K562 (cell line): ENCODE data around the gene CAMK2A. TPM values are rescaled to one million over a fixed set of nuclear protein-coding genes. Genes with fewer than 3 reads are reported as not detected.

Experiments
- ATAC-seq: fragments of 200-7000 bp; cut with Tn5 transposase; 3 replicates; pipeline ENCODE4 v1.9.1; 2020; ENCODE audit warnings: moderate library complexity
- BruUV-seq: library from RNA; stranded (reverse); fragments of 400-500 nt; replicated peaks from 2 replicates; lab custom pipeline; 2021; lab: Mats Ljungman, UMichigan
- CTCF ChIA-PET: fragments of 300-600 bp; formaldehyde crosslinking; extraction: SDS; loops from one replicate; lab custom pipeline; 2021; ENCODE audit warnings: low intra/inter-chr PET ratio; lab: Yijun Ruan, JAX
- POLR2A ChIA-PET: fragments of 300-600, 350-650 bp; sonication (Branson Sonifier 250); formaldehyde crosslinking; extraction: SDS; loops from one replicate; lab custom pipeline; 2021; ENCODE audit warnings: antibody characterized with exemption, inconsistent platforms; lab: Yijun Ruan, JAX
- DNase-seq, 4 experiments: peaks; one replicate each; pipeline versions ENCODE4 v3.0.0 to v3.0.0-alpha.2; 2011 to 2018; ENCODE audit warnings: low spot score in 3 of 4, mixed read lengths in 3 of 4; ENCODE audit errors: extremely low read depth in 1 of 4
- FAIRE-seq: peaks from 2 replicates; lab custom pipeline; 2011; peaks lifted over from hg19 to GRCh38; lab: Jason Lieb, UNC
- H2AFZ ChIP-seq: 2 replicates; pipeline ENCODE4 v1.6.0; 2011; ENCODE audit warnings: low read depth, low read length, control low read depth, inconsistent platforms
- H3K27ac ChIP-seq: fragments of 200-600 bp; 3 replicates; pipeline ENCODE4 v1.8.0; 2011; ENCODE audit warnings: low read depth, mild to moderate bottlenecking, control low read depth, inconsistent platforms, low read length, moderate library complexity, mixed read lengths; ENCODE audit errors: extremely low read depth
- H3K27me3 ChIP-seq, 2 experiments: fragments of 300-600 bp in 1 of 2; 2 replicates in 1 of 2; 3 replicates in 1 of 2; pipeline versions ENCODE4 v1.6.0 to v1.8.0; 2011; ENCODE audit warnings: inconsistent platforms in 2 of 2, low read length in 2 of 2, mild to moderate bottlenecking in 1 of 2, mixed read lengths in 1 of 2, moderate library complexity in 1 of 2; ENCODE audit not compliant: control insufficient read depth in 2 of 2, insufficient read depth in 2 of 2
- H3K36me3 ChIP-seq: fragments of 300-600 bp; 3 replicates; pipeline ENCODE4 v1.8.0; 2011; ENCODE audit warnings: mild to moderate bottlenecking, low read length, inconsistent platforms; ENCODE audit not compliant: control insufficient read depth, insufficient read depth
- H3K4me1 ChIP-seq, 2 experiments: fragments of 200-600 bp in 1 of 2; replicated peaks in 1 of 2; 2 replicates in 1 of 2; 3 replicates in 1 of 2; pipeline versions ENCODE4 v1.5.1 to v1.8.0; 2011; ENCODE audit warnings: inconsistent platforms in 2 of 2, low read length in 2 of 2, mild to moderate bottlenecking in 1 of 2, mixed read lengths in 1 of 2, moderate library complexity in 1 of 2; ENCODE audit not compliant: control insufficient read depth in 2 of 2, insufficient read depth in 2 of 2
- H3K4me2 ChIP-seq: 2 replicates; pipeline ENCODE4 v1.6.1; 2011; ENCODE audit warnings: low read length, control low read depth, inconsistent platforms, mixed read lengths; ENCODE audit not compliant: insufficient read depth
- H3K4me3 ChIP-seq: fragments of 200-600 bp; sonication (generic), shearing (Covaris generic); 2 replicates; pipeline ENCODE4 v1.5.1; 2016; ENCODE audit warnings: control low read depth, inconsistent platforms
- H3K79me2 ChIP-seq: fragments of 200-600 bp; 3 replicates; pipeline ENCODE4 v1.8.0; 2011; ENCODE audit warnings: low read length, inconsistent platforms; ENCODE audit not compliant: control insufficient read depth, insufficient read depth
- H3K9ac ChIP-seq, 2 experiments: 2 replicates each; pipeline versions ENCODE4 v1.6.0 to v1.6.1; 2011; ENCODE audit warnings: low read depth in 2 of 2, low read length in 2 of 2, control low read depth in 1 of 2, inconsistent platforms in 1 of 2, mild to moderate bottlenecking in 1 of 2, mixed read lengths in 1 of 2; ENCODE audit not compliant: insufficient read depth in 1 of 2
- H3K9me1 ChIP-seq: one replicate; pipeline ENCODE4 v1.6.0; 2011; ENCODE audit warnings: inconsistent platforms, mild to moderate bottlenecking, low read length, moderate library complexity; ENCODE audit not compliant: control insufficient read depth, insufficient read depth
- H3K9me3 ChIP-seq: replicated peaks from 2 replicates; pipeline ENCODE4 v1.5.1; 2011; ENCODE audit warnings: low read depth, low read length, inconsistent platforms; ENCODE audit not compliant: control insufficient read depth, insufficient read depth
- H4K20me1 ChIP-seq: replicated peaks from 2 replicates; pipeline ENCODE4 v1.6.1; 2011; ENCODE audit warnings: low read length, inconsistent platforms, mixed read lengths; ENCODE audit not compliant: control insufficient read depth, insufficient read depth
- RFX1 ChIP-seq: fragments of 450-650 bp; IDR thresholded peaks from 2 replicates; pipeline ENCODE4 v1.6.1; 2016; ENCODE audit warnings: mild to moderate bottlenecking, moderate library complexity
- ZNF668 ChIP-seq: fragments of 250-450 bp; sonication (Bioruptor Pico); IDR thresholded peaks from 2 replicates; pipeline ENCODE4 v1.8.0; 2022; ENCODE audit warnings: mild to moderate bottlenecking, inconsistent platforms
- WGBS: fragments of 100-300 bp; shearing (Covaris generic); methylation state at CpG from one replicate; pipeline ENCODE4 v1.1.6; 2016; ENCODE audit warnings: low coverage, mixed read lengths; ENCODE audit not compliant: insufficient coverage; ENCODE audit errors: missing lambda C conversion rate; 5-methylcytosine and 5-hydroxymethylcytosine counted together
- in situ Hi-C: fragments of 300-500 bp; cut with MboI; formaldehyde crosslinking; loops from 4 replicates; pipeline ENCODE4 v1.15.0; 2018; ENCODE audit warnings: inconsistent platforms, mixed read lengths
- intact Hi-C: fragments of 100-400 bp; cut with micrococcal nuclease; formaldehyde crosslinking; loops from 2 replicates; pipeline ENCODE4 v1.14.2; 2022
- polyA plus RNA-seq, 8 experiments: library from polyadenylated mRNA; depleted of rRNA in 4 of 8; stranded (reverse) in 5 of 8; unstranded in 3 of 8; fragments of >200 nt; fragmentation: Nextera tagmentation in 2 of 8; fragmentation: Illumina TruSeq in 1 of 8; extraction: Ambion mirVana in 2 of 8; extraction: Trizol in 1 of 8; gene quantifications; 2 replicates each; pipeline versions ENCODE4 v1.2.1 to v1.2.3, GENCODE V29; 2011 to 2014; ENCODE audit warnings: inconsistent platforms in 1 of 8, missing spikeins in 1 of 8
- total RNA-seq, 7 experiments: library from RNA; depleted of rRNA in 6 of 7; stranded (reverse); fragments of >200 nt in 6 of 7; fragmentation: Illumina TruSeq in 2 of 7; extraction: Trizol in 2 of 7; gene quantifications; 2 replicates each; pipeline versions ENCODE4 v1.2.1 to v1.2.3, GENCODE V29; 2011 to 2021; ENCODE audit warnings: low replicate concordance in 1 of 7
- TF ChIP-seq, protein P1 (sequence below), 2 experiments: IDR thresholded peaks in 1 of 2; conservative IDR thresholded peaks in 1 of 2; 2 replicates each; pipeline ENCODE4 v1.6.1; 2016; ENCODE audit warnings: low read depth in 2 of 2, mild to moderate bottlenecking in 1 of 2, missing compliant biosample characterization in 1 of 2, missing genetic modification characterization in 1 of 2, moderate library complexity in 1 of 2

Gene CAMK2A
- total and polyA plus RNA-seq, 9 of the 15 experiments (the other 6 are each of a cell fraction or from before 2014, with no cell fraction given), result 0.01 to 0.18 (median 0.04) TPM; not detected in 6

DNA sequence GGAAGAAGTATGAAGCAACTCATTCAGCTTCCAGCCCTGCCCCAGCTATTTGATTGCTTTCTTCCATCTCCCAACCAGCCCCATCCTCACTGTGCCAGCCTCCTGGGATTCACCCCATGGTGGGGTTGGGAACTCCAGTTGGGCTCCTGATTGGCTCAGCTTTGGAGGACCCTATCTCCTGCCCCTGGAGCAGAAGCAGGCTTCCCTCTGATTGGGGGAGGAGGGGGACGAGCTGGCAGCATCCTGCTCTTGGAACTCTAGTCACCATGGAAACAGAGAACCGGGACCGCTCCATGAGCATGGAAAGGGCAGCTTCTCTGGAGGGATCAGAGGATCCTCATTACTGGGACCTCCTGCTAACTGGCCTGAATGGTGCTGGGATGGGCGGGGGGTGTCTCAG is 97.1 kb downstream of the CAMK2A start:
- H3K4me1 ChIP-seq, result peaks cover 0 to 13% of the 10 kb centered on the region in 2 experiments; a peak in 1 of 5 replicates
- H2AFZ ChIP-seq, result no peak overlapping the region
- FAIRE-seq (no peak), DNase-seq (no peak), ATAC-seq (no peak)
- in situ Hi-C loops, result no loop called here
- peaks cover 38 to 89% of the 10 kb centered on the region in 2 experiments for H3K27me3 ChIP-seq
- no peak overlapping the region for H3K9ac ChIP-seq
- no peaks in the 10 kb centered on the region for H3K9me3 ChIP-seq
- CTCF ChIA-PET, result no interaction called here
- H3K4me2 ChIP-seq, result no peak overlapping the region
- H3K4me3 ChIP-seq, result no peak overlapping the region
- BruUV-seq, result no TSS peak
- POLR2A ChIA-PET, result interaction anchor here (0.5 to 2.5 kb wide), 6 partner anchors 11 to 147 kb away, joined by 3 to 6 read pairs (median 4); no protein-coding TSS in a partner anchor
- H3K9me1 ChIP-seq, result no peaks in the 10 kb centered on the region
- H3K36me3 ChIP-seq, result no peaks in the 10 kb centered on the region
- H4K20me1 ChIP-seq, result 0 out of 2 replicates have a peak, but pooled peaks cover 5% of the 10 kb centered on the region
- 0% methylated on average over 4 of the region's 4 CpGs for WGBS
- TF ChIP-seq ZNF668 (CRISPR knock-in tag) (no peak), RFX1 (peak; percentile 48; the same call in 1 of the 2 replicates)
- TF ChIP-seq, protein P1, sequence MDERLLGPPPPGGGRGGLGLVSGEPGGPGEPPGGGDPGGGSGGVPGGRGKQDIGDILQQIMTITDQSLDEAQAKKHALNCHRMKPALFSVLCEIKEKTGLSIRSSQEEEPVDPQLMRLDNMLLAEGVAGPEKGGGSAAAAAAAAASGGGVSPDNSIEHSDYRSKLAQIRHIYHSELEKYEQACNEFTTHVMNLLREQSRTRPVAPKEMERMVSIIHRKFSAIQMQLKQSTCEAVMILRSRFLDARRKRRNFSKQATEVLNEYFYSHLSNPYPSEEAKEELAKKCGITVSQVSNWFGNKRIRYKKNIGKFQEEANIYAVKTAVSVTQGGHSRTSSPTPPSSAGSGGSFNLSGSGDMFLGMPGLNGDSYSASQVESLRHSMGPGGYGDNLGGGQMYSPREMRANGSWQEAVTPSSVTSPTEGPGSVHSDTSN (CRISPR knock-in tag; IDR thresholded peaks at IDR 0.05; ENCODE audit: low read depth), result no peak
- TF ChIP-seq, protein P1 (tag; conservative IDR thresholded peaks at IDR 0.05; ENCODE audit: low read depth), result no peak
- no peaks in the 10 kb centered on the region for H3K79me2 ChIP-seq
- no peak overlapping the region for H3K27ac ChIP-seq
- intact Hi-C loops, result no loop called here
